GM21786 (cell line): Measurements from ENCODE around the gene MLEC.

ENCODE experiments used
- ATAC-seq: cut with Tn5 transposase; IDR thresholded peaks from one replicate; pipeline ENCODE4 v1.9.1; 2021; ENCODE audit not compliant: unreplicated experiment

MLEC gene

GRCh38 chr12:120739031-120739762 lies 52.2 kb downstream of the MLEC start:
- no peak for ATAC-seq

GRCh38 chr12:120739821-120740613 lies 53.1 kb downstream of the MLEC start:
- ATAC-seq: no peak

- ATAC-seq: no peak
Observed at GRCh38 chr12:120740871-120741270, 53.9 kb downstream of the MLEC start.

- ATAC-seq: no peak
Observed at GRCh38 chr12:120741476-120742421, 54.8 kb downstream of the MLEC start.

- ATAC-seq: no peak
Observed at GRCh38 chr12:120744922-120745493, 58.1 kb downstream of the MLEC start.

- ATAC-seq: no peak
Observed at GRCh38 chr12:120748242-120748641, 61.3 kb downstream of the MLEC start.

- no peak for ATAC-seq
Observed at GRCh38 chr12:120749256-120749655, 62.3 kb downstream of the MLEC start.

GRCh38 chr12:120750806-120751205 lies 63.9 kb downstream of the MLEC start:
- ATAC-seq: no peak

- ATAC-seq: no peak
Observed at GRCh38 chr12:120751389-120751788, 64.4 kb downstream of the MLEC start.
